Epithelial cell of prostate (primary cell): ENCODE results near the gene C3orf20.

ENCODE experiments used
- DNase-seq: peaks from one replicate; pipeline ENCODE4 v3.0.0-alpha.2; 2011; ENCODE audit warnings: low read depth, low spot score
- H3K27ac ChIP-seq: fragments of 450-650 bp; 2 replicates; pipeline ENCODE4 v1.5.1; 2017; ENCODE audit warnings: mild to moderate bottlenecking

Gene C3orf20

GRCh38 chr3:14769544-14770325 lies 94.8 kb downstream of the C3orf20 start:
- no peak for DNase-seq
- no peak overlapping the region for H3K27ac ChIP-seq

- no peak for DNase-seq
- H3K27ac ChIP-seq, result no peak overlapping the region
Observed at GRCh38 chr3:14770591-14770990, 95.7 kb downstream of the C3orf20 start.

DNA sequence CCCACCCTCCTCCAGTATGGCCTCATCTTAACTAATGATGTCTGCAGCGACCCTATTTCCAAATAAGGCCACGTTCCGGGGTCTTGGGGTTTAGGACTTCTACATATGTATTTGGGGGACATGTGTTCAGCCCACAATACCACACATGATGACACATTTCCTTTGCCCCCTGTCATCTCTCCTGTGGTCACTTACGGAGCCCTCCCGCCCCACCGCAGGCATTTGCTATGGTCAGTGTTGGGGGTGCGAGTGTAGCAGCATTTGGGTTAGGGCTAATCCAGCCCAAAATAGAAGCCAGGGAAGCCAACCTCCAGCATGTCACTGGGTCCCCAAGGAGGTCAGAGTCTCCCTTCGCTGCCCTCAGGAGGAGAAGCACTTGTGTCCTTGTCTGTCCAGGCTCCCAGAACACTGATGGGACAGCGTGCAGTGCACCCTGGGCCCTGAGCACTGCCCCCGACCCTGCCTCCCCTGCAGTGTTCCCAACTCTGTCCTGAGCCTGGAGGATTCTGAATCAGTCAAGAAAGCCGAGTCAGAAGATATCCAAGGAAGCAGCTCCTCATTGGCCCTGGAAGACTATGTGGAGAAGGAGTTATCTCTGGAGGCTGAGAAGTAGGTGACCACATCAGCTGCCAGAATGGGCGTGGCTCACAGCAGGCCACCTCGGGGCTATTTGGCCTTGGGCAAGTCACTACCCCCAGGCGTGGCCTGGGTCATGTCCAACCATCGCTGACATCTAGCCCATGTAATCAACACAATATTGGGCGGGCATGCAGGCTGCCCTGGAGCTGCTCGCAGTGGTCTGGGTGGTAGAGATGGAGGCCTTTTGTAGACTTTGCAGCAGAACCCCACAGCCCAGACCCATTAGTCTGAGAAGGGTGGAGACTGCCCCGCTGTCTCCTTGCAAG lies 96.9 kb downstream of the C3orf20 start:
- H3K27ac ChIP-seq, result no peak overlapping the region
- no peak for DNase-seq

- no peak overlapping the region for H3K27ac ChIP-seq
- DNase-seq, result no peak
Observed at GRCh38 chr3:14772533-14773138, 97.7 kb downstream of the C3orf20 start.

GRCh38 chr3:14773281-14773680 lies 98.3 kb downstream of the C3orf20 start:
- no peak for DNase-seq
- H3K27ac ChIP-seq, result no peak overlapping the region

GRCh38 chr3:14773691-14774128 lies 98.8 kb downstream of the C3orf20 start:
- no peak overlapping the region for H3K27ac ChIP-seq
- no peak for DNase-seq

DNA sequence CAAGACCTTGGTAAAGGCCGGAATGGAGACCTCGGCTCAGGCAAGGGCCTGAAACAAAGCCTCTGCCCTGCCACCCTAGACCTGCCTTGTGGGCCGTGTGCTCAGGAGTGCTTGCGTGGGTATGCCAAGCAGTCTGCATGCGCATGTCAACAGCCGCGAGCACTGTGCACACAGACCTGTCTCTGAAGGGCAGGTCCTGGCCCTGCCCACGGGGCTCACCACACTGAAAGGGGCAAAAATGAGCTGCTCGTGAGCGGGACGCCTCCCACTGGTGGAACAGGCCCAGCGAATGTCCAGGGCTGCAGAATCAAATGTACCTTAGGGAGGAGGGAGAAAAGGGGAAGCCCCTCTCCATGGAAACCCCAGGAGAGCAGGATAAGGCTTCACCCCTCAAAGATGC lies 99.5 kb downstream of the C3orf20 start:
- H3K27ac ChIP-seq, result no peak overlapping the region
- no peak for DNase-seq

- no peak for DNase-seq
- H3K27ac ChIP-seq, result no peak overlapping the region
Observed at GRCh38 chr3:14775011-14775410, 100.1 kb downstream of the C3orf20 start.

GRCh38 chr3:14775563-14775962 lies 100.6 kb downstream of the C3orf20 start:
- DNase-seq, result no peak
- H3K27ac ChIP-seq, result no peak overlapping the region

DNA sequence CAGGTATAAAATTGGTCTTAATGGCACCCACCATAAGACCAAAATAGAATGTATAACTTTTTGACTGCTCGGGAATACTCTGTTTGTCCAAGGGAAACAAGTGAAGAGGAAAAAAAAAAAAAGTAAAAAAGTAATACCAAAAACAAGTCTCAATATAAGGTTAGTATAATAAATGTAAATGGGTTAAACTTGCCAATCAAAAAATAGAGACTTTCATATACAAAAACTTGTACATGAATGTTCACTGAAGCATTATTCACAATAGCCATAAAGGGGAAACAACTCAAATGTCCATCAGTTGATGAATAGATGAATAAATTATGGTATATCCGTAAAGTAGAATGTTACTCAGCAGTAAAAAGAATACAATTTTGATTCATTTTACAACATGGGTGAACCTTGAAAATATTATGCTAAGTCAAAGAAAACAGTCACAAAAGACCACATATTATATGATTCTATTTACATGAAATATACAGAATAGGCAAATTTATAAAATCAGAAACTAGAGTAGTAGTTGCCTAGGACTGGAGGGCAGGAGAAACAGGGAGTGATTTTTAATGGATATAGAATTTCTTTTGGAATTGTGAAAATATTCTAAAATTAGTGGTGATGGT lies 104.2 kb downstream of the C3orf20 start:
- no peak for DNase-seq
- H3K27ac ChIP-seq, result no peak overlapping the region

DNA sequence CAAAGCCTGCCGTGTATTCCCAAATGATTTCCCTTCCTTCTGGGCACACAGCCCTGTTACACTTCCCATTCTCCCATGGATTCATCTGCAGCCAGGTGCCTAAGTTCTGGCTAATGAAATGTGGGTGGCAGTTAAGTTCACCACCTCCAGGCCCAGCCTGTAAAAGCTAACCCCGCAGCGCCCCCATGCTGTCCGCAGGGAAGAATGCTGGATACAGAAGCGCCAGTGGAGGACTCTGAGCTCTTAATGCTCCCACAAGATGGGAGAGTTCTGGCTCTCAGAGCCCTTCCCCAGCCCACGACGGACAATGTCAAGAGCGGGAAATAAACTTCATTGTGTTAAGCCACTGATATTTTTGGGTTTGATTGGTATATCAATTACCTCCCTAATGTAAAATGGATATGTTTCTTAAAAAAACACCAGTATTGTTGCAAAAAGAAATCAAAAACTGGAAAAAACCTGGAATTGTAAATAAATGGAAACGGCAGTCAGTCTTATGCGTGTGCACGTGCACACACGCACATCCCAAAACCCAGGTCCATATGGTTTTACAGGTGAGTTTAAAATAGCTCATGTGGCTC lies 106.1 kb downstream of the C3orf20 start:
- peak; percentile 10 for DNase-seq
- no peak overlapping the region for H3K27ac ChIP-seq

- H3K27ac ChIP-seq, result no peak overlapping the region
- DNase-seq, result no peak
Observed at GRCh38 chr3:14783480-14784086, 108.6 kb downstream of the C3orf20 start.

GRCh38 chr3:14784087-14784681 lies 109.2 kb downstream of the C3orf20 start:
- DNase-seq, result no peak
- H3K27ac ChIP-seq, result no peak overlapping the region

DNA sequence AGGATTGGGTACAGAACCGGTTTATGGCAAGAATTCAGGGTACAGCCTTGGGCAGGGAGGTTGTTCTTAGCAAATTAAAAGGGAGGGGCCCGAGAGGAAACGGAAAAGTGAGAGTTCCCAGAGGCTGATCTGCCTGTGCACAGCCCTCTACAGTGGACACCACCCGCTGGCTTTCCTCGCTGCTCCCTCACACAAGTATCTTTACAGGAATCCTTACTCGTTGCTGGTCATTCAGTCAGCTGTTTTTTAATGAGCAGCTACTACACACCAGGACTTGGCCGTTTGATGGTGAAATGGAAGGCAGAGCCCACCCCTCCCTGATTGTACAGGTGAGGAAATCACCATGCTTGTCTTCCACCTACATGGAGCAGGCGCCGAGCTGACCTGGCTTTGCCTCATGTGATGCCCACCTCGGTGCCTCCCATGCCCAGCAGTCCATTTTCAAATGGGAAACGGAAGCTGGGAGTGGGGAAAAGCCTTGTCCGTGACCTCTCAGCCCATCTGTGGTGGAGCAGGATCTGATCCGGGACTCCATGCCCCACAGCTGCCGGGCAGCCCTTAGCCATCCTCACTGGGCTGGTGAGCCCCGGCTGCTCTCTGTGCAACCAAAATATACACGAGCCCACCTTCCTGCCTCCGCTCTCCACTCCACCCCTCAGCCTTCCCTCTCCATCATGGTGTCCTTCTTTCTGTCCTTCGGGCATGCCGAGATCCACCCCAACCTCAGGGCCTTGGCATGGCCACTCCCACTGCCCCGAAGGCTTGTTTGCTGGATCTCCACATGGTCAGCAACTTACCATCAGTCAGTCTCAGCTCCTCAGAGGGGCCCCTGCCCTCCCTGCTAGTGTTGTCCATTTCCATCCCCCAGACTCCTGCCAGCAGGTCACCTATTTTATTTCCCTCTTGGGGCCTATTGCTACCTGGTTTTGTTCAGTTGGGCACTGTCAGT lies 110.5 kb downstream of the C3orf20 start:
- no peak overlapping the region for H3K27ac ChIP-seq
- DNase-seq, result no peak

DNA sequence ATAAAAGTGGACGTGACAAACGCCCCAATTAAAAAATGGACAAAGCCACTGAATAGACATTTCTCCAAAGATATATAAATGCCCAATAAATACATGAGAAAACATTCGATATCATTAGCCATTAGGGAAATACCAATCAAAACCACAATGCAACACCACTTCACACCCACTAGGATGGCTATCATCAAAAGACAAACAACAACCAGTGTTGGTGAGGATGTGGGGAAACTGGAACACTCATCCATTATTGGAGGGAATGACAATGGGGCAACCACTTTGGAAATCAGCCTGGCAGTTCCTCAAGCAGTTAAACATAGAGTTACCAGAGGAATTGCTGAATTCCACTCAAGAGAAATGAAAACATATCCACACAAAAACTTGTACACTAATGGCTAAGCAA lies 111.4 kb downstream of the C3orf20 start:
- DNase-seq, result no peak
- no peak overlapping the region for H3K27ac ChIP-seq

GRCh38 chr3:14787630-14788029 lies 112.7 kb downstream of the C3orf20 start:
- H3K27ac ChIP-seq, result no peak overlapping the region
- no peak for DNase-seq

DNA sequence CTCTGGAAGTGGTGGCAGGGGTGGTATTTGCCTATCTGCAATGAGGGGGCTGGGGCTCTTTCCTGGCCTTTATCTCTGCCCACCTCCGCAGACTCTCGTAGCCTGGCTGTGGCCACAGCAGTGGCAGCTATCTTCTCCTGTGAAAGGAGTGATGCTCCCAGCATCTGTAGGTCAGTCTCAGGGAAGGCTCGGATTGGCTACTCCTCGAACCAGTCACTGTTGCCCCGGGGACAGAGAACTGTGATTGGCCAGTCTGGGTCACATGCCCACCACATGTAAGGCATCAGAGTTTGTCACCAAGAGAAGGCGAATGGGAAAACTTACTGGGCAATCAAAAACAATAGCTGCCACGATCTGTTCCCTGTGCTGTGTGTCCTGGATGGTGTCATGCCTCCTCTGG lies 113.7 kb downstream of the C3orf20 start:
- no peak for DNase-seq
- no peak overlapping the region for H3K27ac ChIP-seq

DNA sequence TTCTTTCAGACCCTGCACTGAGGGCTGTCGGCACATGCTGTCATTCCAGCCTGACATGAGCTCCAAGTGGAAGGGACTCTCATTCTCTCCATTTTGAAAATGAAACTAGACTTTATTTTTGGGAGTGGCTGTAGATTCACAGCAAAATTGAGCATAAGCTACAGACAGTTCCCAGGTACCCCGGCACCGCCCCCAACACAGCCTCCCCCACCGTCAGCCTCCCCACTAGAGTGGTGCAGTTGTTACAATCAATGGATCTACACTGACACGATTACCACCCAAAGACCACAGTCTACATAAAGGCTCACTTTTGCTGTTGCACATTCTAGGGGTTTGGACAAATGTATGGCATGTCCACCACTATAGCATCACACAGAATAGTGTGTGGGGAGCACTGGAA lies 114.3 kb downstream of the C3orf20 start:
- no peak overlapping the region for H3K27ac ChIP-seq
- no peak for DNase-seq
